Measurements from ENCODE around the gene SFXN1.

DNA sequence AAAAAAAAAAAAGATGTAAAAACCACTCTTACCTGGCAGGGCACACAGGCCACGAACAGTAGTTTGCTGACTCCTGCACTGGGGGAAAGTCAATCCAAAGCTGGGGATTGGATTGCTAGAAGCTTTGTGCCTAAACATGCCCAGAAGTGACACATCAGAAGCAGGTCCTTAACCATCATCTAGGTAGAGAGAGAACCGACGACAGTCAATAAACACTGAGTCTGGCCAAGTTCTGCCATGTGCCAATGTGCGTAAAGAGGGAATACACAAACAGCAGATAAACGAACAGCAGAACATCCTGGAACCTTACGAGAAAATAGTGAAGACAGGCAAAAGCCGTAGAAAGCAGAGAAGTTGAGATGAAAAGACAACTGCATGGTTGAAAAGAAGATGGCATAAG is 14.9 kb downstream of the SFXN1 start:
- TF ChIP-seq EZH2 (IDR thresholded peaks at IDR 0.05; ENCODE audit: insufficient read depth, poor library complexity, severe bottlenecking) (no peak), EZH2phosphoT487 (IDR thresholded peaks at IDR 0.05; ENCODE audit: insufficient read depth, low read depth) (no peak)
